Stimulated activated memory B cell treated with anti-CD40 and anti-IgM and Interleukin-4, amounts not matched to agents 10 μg/mL and 1 μg/mL and 100 μg/mL, for 72 hours (primary cell): ENCODE measurements around the gene MAPK1.
"Not testable (repeated sequence)": the region's sequence is repeated elsewhere in the genome, so short reads cannot be mapped to it uniquely, and the experiment has no call there.

Experiments
- ATAC-seq: fragments of 150-1000 bp; cut with Tn5 transposase; 2 replicates; pipeline ENCODE4 v1.10.0; 2021
- H3K27ac Mint-ChIP-seq: one replicate; pipeline ENCODE4 v1.8.0; 2022; ENCODE audit warnings: mild to moderate bottlenecking, mixed read lengths
- H3K27me3 Mint-ChIP-seq: one replicate; pipeline ENCODE4 v1.8.0; 2022; ENCODE audit warnings: mixed read lengths
- H3K36me3 Mint-ChIP-seq: one replicate; pipeline ENCODE4 v1.8.0; 2022; ENCODE audit warnings: mixed read lengths
- H3K4me1 Mint-ChIP-seq: one replicate; pipeline ENCODE4 v1.8.0; 2022; ENCODE audit warnings: mixed read lengths
- H3K4me3 Mint-ChIP-seq: one replicate; pipeline ENCODE4 v1.8.0; 2022; ENCODE audit warnings: mild to moderate bottlenecking, moderate library complexity, mixed read lengths
- H3K9me3 Mint-ChIP-seq: one replicate; pipeline ENCODE4 v1.8.0; 2022; ENCODE audit warnings: mixed read lengths

Gene MAPK1

DNA sequence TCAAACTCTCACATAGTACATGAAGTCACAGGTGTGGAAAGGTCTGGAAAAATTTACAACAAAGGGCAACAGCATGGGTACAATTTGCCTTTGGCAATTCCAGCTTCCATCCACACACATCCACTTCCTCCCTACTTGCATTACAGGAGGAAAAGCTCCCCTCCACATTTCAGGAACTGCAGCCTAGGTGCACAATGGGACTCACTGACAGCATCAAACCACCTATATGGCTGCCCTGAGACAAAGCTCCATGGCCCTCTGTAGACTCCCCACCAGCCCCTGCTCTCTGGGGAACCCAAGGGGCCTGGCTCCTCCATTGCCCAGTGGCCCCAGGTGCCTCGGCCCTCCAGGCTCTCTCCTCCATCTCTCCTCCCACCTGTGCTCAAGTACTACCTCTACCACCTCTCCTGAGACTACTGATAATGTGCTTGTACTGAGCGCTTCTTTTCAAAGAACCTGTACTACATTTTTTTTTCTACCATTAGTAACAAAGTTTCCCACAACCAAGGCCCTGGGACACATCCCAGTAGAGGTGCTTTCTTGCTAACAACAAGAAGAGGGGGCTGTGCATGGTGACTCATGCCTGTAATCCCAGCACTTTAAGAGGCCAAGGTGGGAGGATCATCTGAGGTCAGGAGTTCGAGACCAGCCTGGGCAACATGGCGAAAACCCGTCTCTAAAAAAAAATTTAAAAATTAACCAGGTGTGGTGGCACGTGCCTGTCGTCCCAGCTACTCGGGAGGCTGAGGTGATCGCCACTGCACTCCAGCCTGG, 136.7 kb downstream of the MAPK1 start:
- Mint-ChIP-seq H3K27me3 (no peaks in the 10 kb centered on the region), H3K9me3 (no peaks in the 10 kb centered on the region), H3K27ac (peak overlapping the region; percentile 77), H3K36me3 (peaks cover 5% of the 10 kb centered on the region), H3K4me3 (no peak overlapping the region), H3K4me1 (peaks cover 57% of the 10 kb centered on the region)
- no peak for ATAC-seq

DNA sequence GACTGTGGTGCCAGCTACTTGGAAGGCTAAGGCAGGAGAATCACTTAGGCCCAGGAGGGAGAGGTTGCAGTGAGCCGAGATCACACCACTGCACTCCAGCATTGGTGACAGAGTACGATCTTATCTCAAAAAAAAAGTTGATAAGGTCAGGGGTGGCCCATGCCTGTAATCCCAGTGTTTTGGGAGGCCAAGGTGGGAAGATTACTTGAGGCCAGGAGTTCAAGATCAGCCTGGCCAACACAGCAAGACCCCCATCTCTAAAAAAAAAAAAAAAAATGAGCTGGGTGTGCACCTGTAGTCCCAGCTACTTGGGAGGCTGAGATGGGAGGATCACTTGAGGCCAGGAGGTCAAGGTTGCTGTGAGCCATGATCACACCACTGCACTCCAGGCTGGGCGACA, 138.3 kb downstream of the MAPK1 start:
- not testable (repeated sequence) for H3K4me3 Mint-ChIP-seq, H3K27ac Mint-ChIP-seq, H3K36me3 Mint-ChIP-seq, ATAC-seq, H3K9me3 Mint-ChIP-seq, H3K27me3 Mint-ChIP-seq
- H3K4me1 Mint-ChIP-seq: peaks cover 47% of the 10 kb centered on the region

DNA sequence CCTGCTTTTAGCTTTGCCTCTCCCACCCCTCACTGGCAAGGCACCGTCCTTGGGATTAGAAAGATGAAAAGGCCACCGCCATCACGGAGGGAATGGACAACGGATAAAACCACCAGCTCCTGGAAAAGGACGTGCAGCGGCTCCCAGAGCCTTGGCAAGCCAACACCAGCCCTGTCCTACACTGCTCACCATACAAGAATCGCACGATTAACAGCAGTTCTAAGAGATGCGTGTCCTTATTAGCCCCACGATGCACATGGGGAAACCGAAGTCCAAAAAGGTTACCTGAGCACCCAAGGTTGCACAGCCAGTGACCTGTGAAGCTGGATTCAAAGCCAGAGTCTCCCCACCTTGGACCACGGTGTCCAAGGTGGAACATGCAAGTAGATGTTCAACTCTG, 139.2 kb downstream of the MAPK1 start:
- Mint-ChIP-seq H3K27me3 (no peaks in the 10 kb centered on the region), H3K4me3 (no peak overlapping the region), H3K4me1 (peaks cover 38% of the 10 kb centered on the region), H3K27ac (no peak overlapping the region), H3K36me3 (peaks cover 10% of the 10 kb centered on the region), H3K9me3 (no peaks in the 10 kb centered on the region)
- no peak for ATAC-seq

DNA sequence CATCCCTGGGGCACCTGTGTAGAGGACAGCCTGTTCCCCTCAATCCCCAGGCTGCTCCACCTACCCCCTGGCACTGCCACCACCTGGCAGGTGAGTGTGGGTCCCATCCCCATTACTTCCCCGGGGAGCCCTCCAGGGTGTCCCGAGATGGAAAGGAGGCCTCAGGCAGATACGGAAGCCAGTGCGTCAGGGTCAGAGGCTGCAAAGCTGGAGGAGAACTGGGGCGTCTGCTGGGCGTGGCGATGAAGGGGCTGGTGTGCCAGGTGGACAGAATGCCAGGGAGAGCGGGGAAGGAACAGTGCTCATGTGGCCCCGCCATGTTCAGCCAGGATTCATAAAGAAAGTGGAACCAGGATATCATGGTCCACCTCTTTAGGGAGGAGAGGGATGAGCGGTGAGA, 139.7 kb downstream of the MAPK1 start:
- Mint-ChIP-seq H3K36me3 (peaks cover 10% of the 10 kb centered on the region), H3K27me3 (no peaks in the 10 kb centered on the region), H3K4me3 (no peak overlapping the region), H3K9me3 (no peaks in the 10 kb centered on the region), H3K4me1 (peaks cover 37% of the 10 kb centered on the region), H3K27ac (no peak overlapping the region)
- ATAC-seq: no peak

DNA sequence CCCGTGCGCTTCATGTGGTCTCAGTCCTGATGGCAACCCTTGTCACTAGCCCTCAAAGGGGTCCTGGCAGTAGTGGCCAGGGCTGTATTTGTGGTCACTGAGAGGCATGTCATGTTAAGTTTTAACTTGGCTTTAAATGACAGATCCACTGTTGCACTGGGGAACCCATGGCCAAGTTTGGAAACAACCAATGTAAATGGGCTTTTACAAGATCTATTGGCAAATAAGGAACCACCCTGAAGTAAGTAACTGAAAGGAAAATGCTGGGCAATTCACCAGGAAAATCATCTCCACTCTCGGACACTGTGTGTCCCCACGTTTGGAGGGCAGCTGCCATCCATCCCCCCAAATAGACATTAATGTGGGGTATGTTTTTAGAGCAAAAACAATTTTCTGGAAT, 140.3 kb downstream of the MAPK1 start:
- no peak for ATAC-seq
- no peaks in the 10 kb centered on the region for H3K9me3 Mint-ChIP-seq
- no peak overlapping the region for H3K4me3 Mint-ChIP-seq
- H3K27ac Mint-ChIP-seq: no peak overlapping the region
- peaks cover 10% of the 10 kb centered on the region for H3K36me3 Mint-ChIP-seq
- peaks cover 35% of the 10 kb centered on the region for H3K4me1 Mint-ChIP-seq
- H3K27me3 Mint-ChIP-seq: no peaks in the 10 kb centered on the region

DNA sequence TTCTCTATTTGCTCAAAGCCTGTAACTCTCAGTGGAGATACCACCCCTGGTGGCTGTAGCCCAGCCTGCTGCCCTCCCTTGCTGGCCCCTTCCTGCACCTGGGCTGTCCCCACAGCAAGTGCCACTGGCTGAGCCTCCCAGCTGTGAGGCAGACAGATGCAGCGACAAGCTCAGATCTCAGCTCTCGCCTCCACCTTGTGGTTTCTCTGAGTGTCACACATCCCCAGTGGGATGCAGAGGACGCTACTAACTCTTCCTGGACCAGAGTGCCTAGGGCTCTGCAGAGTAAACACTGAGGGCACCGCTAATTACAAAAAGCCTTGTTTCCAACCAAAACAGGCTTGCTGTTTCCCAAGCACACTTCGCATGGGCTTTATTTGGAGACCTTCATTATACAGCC, 140.8 kb downstream of the MAPK1 start:
- H3K27ac Mint-ChIP-seq: peak overlapping the region; percentile 57
- peak; percentile 69 for ATAC-seq
- no peak overlapping the region for H3K4me3 Mint-ChIP-seq
- H3K27me3 Mint-ChIP-seq: no peaks in the 10 kb centered on the region
- peaks cover 30% of the 10 kb centered on the region for H3K4me1 Mint-ChIP-seq
- H3K36me3 Mint-ChIP-seq: peaks cover 13% of the 10 kb centered on the region
- H3K9me3 Mint-ChIP-seq: no peaks in the 10 kb centered on the region

DNA sequence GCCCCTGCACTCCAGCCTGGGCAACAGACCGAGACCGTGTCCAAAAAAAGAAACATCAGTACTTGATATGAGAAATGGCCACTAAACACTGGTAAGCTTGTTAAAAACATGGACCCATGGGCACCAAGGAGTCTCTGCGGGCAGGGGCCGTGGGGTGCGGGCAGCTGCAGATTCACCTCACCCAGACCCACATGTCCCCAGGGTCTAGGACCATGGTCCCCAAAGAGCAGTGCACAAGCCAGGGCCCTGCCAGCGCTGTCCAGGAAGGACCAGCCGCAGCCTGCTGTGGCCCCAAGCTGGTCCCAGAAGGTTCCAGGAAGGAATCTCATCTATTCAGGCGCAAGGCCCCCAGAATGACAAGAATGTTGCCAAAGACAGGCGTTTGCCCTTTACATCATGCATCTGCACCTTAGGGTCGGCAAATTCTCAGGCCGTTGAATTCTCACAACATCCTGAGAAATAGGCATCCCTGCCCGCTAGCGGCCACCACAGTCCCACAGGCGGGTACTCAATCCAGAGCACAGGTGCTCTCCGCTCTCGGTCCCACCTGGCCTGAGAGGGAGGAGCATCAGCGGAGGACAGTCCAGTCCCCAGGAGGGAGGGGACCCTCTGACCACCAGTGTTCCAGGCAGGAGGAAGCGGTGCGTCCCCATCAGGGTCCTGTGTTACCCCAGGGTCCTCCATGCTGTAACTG, 141.3 kb downstream of the MAPK1 start:
- Mint-ChIP-seq H3K9me3 (no peaks in the 10 kb centered on the region), H3K4me3 (no peak overlapping the region), H3K27ac (peak overlapping the region; percentile 57), H3K4me1 (peaks cover 24% of the 10 kb centered on the region), H3K36me3 (peaks cover 15% of the 10 kb centered on the region), H3K27me3 (no peaks in the 10 kb centered on the region)
- ATAC-seq: no peak

DNA sequence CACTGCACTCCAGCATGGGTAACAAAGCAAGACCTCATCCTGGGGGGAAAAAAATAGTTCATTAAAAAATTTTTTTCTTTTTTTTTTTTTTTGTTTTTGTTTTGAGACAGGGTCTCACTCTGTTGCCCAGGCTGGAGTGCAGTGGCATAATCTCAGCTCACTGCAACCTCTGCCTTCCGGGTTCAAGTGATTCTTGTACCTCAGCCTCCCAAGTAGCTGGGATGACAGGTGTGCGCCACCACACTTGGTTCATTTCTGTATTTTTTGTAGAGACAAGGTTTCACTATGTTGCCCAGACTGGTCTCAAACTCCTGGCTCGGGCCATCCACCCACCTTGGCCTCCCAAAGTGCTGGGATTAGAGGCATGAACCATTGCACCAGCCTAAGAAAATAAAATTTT, 142.9 kb downstream of the MAPK1 start:
- not testable (repeated sequence) for ATAC-seq, H3K9me3 Mint-ChIP-seq, H3K27ac Mint-ChIP-seq, H3K4me3 Mint-ChIP-seq, H3K27me3 Mint-ChIP-seq
- H3K4me1 Mint-ChIP-seq: peaks cover 16% of the 10 kb centered on the region
- peaks cover 15% of the 10 kb centered on the region for H3K36me3 Mint-ChIP-seq

DNA sequence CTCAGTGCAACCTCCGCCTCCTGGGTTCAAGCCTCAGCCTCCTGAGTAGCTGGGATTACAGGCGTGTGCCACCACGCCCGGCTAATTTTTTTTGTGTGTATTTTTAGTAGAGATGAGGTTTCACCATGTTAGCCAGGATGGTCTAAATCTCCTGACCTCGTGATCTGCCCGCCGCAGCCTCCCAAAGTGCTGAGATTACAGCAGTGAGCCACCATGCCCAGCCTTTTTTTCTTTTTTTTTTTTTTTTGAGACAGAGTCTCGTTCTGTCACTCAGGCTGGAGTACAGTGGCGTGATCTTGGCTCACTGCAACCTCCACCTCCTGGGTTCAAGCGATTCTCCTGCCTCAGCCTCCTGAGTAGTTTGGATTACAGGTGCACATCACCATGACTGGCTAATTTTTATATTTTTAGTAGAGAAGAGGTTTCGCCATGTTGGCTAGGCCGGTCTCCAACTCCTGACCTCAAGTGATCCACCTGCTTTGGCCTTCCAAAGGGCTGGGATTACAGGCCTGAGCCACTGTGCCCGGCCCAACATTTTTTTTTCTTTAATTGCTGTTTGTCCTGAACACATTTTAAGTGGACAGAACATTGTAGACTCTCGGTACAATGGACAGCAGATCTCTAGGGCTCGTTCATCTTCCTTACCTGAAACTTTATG, 146.1 kb downstream of the MAPK1 start:
- peaks cover 14% of the 10 kb centered on the region for H3K4me1 Mint-ChIP-seq
- H3K27me3 Mint-ChIP-seq, H3K4me3 Mint-ChIP-seq, H3K36me3 Mint-ChIP-seq, H3K9me3 Mint-ChIP-seq, ATAC-seq, H3K27ac Mint-ChIP-seq: not testable (repeated sequence)

DNA sequence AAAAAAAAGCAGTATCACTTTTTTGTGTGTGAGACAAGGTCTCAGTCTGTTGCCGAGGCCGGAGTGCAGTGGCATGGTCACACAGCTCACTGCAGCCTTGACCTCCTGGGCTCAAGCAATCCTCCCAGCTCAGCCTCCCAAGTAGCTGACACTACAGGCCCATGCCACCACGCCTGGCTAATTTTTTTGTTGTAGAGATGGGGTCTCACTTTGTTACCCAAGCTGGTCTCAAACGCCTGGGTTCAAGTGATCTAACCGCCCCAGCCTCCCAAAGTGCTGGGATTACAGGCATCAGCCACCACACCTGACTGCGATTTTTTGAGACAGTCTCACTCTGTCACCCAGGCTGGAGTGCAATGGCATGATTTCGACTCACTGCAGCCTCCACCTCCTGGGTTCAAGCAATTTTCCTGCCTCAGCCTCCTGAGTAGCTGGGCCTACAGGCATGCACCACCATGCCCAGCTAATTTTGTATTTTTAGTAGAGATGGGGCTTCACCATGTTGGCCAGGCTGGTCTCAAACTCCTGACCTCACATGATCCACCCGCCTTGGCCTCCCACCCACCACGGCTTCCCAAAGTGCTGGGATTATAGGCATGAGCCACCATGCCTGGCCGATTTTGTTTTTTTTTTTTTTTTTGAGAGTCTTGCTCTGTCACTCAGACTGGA, 147.1 kb downstream of the MAPK1 start:
- H3K36me3 Mint-ChIP-seq, H3K27me3 Mint-ChIP-seq, H3K9me3 Mint-ChIP-seq, H3K27ac Mint-ChIP-seq, ATAC-seq, H3K4me3 Mint-ChIP-seq: not testable (repeated sequence)
- peaks cover 13% of the 10 kb centered on the region for H3K4me1 Mint-ChIP-seq

DNA sequence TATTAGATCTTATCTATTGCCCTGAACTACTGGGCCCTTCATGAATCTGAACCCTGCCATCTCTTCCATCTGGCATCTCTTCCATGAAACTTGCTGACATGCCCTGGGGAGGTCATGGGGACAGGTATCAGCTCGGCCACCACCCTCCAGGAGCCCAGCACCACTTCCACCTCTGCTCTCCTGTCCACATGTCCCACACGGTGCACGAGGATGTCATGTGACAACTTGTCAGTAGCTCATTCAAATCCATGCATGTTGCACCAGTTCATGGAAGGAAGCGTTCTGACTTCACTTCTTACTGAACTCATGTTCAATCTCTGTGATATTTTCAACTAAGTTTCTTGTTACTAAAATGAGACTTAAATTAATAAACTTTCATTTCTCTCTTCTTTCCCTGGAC, 148.4 kb downstream of the MAPK1 start:
- Mint-ChIP-seq H3K4me1 (peaks cover 13% of the 10 kb centered on the region), H3K27me3 (no peaks in the 10 kb centered on the region), H3K27ac (peak overlapping the region; percentile 49), H3K9me3 (no peaks in the 10 kb centered on the region), H3K36me3 (peaks cover 8% of the 10 kb centered on the region), H3K4me3 (no peak overlapping the region)
- peak; percentile 36 for ATAC-seq

DNA sequence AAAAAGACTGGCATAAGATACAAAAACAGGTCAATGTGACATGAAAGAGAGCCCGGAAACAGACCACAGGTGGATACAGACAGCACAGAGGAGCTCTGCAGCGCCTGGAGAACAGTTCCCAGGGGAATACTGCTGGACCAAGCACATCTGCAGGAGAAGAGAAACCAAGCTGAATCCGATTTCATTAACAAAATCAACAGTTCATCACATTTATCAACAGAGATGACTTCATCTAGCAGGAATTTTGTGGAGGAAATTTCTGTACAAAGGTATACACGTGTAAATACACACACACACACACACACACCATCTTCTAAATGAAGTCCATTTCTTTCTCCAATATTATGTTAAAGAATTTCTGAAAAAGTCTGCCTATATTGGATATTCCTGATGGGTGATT, 148.9 kb downstream of the MAPK1 start:
- peak overlapping the region; percentile 49 for H3K27ac Mint-ChIP-seq
- no peaks in the 10 kb centered on the region for H3K27me3 Mint-ChIP-seq
- H3K4me3 Mint-ChIP-seq: no peak overlapping the region
- no peaks in the 10 kb centered on the region for H3K9me3 Mint-ChIP-seq
- peaks cover 5% of the 10 kb centered on the region for H3K36me3 Mint-ChIP-seq
- ATAC-seq: no peak
- H3K4me1 Mint-ChIP-seq: peaks cover 16% of the 10 kb centered on the region

DNA sequence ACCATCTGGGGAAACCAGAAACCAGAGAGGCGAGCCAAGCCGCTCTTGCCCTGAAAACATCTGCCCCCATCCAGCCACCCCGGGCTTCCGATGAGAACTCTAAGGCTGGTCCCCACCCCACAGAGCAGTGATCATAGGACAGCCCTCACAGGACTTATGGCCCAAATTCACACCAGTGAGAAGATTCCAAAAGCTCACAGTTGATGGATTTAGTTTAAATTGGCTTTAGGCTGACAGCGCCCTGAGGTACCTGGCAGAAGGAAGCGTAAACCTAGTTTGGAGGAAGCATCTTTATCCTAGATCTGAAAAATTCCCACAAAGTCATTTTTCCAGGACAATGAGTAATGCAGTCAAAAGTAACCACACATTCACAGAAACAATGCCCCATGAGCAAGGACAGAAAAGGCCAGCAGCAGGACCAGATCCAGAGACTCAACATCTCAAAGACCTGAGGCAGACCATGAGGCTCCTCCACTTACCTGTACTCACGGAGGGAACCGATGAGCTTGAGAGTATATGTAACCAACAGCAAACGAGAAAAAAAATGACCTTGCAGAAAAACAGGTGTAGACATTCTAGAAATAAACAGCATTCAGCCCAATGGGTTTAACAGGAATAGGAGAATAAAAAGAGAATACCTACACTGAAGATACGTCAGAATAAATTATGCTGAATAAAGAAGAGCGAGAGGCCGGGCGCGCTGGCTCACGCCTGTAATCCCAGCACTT, 150.9 kb downstream of the MAPK1 start:
- ATAC-seq, H3K27me3 Mint-ChIP-seq, H3K9me3 Mint-ChIP-seq, H3K4me3 Mint-ChIP-seq, H3K36me3 Mint-ChIP-seq, H3K27ac Mint-ChIP-seq: not testable (repeated sequence)
- peaks cover 24% of the 10 kb centered on the region for H3K4me1 Mint-ChIP-seq

DNA sequence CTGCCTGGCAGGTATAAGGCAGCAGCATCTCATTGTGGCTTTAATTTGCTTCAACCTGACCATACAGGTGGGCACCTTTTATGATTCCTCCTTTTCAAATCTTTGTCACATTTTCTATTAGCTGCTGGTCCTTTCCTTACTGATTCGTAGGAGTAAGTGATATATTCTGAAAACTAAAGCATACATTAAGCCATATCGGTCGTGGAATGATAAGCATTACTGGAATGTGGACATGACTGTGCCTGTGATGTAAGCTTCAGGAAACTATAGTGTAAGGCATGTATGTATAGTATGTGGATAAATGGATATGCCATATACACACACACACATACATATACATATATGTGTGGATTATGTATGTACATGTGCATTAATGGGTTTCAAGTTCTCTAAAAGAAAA, 152.7 kb downstream of the MAPK1 start:
- H3K27ac Mint-ChIP-seq: no peak overlapping the region
- no peaks in the 10 kb centered on the region for H3K27me3 Mint-ChIP-seq
- no peak overlapping the region for H3K4me3 Mint-ChIP-seq
- H3K36me3 Mint-ChIP-seq: peaks cover 2% of the 10 kb centered on the region
- H3K4me1 Mint-ChIP-seq: peaks cover 24% of the 10 kb centered on the region
- no peaks in the 10 kb centered on the region for H3K9me3 Mint-ChIP-seq
- ATAC-seq: no peak
